HG03095 (cell line): ENCODE data around the gene HGD.
"Not testable (repeated sequence)": the region's sequence is repeated elsewhere in the genome, so short reads cannot be mapped to it uniquely, and the experiment has no call there.

Experiments used
- ATAC-seq: cut with Tn5 transposase; IDR thresholded peaks from one replicate; pipeline ENCODE4 v1.9.1; 2021; ENCODE audit warnings: moderate library complexity; ENCODE audit not compliant: unreplicated experiment

HGD gene

DNA sequence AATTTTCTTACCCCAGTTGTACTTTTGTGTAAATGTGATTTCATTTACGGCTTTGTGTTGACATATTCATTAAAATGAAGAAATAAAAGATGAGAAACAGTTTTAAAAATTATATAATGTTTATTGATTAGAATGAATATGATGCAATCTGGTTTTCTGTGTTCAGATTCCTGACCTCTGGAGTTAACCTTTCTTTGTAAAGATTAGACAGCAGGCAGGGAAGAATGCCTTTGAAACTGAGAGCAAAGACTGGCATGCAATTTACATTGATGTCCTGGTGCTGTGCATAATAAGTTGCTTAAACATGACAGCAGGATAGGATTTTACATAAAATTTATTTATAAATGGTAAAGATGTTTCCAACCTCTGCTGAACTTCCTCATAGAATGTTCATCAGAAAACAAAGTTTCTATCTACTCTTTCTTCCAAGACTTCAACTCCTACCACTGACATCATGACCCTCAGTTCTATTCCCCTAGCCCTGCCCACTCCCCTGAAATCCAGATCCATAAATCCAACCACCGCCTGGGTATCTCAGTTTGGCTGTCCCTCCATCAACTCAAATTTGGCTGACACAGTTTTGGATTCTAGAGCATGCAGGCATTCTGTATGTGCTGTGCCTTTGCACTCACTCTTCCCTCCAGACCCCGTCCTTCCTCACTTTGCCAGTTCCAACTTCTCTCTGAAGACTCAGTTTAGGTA lies 1.7 kb downstream of the HGD start:
- no peak for ATAC-seq

DNA sequence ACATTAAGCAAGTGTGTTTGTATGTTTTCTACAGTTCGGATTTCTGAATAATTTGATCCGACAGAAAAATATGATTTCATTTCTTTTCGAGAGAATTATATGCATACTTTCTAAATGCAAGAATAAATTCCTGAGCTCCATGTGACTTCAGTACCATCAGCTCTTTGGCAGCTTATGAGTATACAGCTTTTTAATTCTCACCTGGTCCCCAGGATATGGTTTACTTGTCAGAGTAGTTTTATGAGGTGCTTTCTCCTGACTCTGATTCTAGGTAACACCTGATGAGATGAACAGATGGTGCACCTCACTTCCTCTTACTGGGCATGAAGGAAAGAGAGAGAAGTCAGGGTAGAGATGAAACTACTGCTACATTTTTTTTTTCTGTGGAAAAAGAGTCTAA lies 3.1 kb downstream of the HGD start:
- ATAC-seq = no peak

DNA sequence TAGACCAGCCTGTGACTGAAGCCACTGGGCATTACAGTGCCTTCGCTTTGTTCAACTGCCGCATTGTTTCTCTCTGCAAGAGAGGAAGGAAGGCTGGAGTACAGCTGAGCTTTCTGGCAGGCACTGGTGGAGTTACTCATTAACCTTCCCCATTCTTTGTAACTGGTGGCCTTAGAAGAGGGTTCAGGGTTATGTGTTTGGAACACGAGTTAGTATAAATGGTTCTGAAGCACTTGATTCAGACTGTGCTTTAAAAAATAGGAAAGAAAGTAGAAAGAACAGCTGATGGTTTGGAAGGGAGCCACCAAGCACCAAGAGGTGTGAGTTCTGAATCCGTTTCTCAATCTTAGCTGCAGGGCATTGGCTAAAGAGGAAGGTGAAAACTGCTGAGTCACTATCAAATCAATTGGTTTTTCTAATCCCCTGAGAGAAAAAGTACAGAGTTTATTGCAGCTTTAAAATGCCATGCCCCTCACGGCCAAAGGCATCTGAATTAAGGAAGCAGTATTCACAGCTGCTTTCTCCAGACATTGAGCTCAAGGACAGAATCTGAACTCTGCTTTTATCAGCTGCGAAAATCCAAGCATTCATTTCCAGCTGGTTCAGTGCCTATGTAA lies 3.6 kb downstream of the HGD start:
- peak; percentile 83 for ATAC-seq

DNA sequence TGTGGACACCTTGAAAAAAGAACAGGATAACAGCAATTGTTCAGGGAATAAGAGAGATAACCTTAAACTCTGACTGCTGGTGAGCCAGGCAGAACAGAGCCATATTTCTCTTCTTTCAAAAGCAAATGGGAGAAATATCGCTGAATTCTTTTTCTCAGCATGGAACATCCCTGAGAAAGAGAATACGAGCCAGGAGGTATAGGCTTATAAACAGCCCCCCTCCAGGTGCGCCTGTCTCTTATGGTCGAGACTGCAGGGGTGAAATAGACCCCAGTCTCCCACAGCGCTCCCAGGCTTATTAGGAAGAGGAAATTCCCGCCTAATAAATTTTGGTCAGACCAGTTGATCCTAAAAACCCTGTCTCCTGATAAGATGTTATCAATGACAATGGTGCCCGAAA lies 4.8 kb downstream of the HGD start:
- not testable (repeated sequence) for ATAC-seq

DNA sequence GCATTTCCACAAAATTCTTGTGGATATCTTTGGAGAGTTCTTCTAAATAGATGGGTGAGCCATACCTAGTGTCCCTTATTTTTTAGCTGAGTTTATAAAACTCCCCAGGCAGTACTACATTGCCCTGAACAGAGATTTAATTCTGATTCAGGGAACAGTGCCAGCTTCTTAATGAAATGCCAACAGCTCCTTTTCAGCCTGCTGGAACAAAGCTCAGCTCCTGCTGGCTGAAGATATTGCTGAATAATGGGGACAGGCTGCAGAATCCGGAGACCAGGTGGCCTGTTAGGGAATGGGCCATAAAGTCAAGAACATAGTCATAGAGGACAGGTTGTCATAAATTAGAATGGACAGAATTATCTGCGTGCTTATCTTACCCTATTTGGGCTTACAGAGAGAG lies 8.9 kb downstream of the HGD start:
- ATAC-seq = no peak

DNA sequence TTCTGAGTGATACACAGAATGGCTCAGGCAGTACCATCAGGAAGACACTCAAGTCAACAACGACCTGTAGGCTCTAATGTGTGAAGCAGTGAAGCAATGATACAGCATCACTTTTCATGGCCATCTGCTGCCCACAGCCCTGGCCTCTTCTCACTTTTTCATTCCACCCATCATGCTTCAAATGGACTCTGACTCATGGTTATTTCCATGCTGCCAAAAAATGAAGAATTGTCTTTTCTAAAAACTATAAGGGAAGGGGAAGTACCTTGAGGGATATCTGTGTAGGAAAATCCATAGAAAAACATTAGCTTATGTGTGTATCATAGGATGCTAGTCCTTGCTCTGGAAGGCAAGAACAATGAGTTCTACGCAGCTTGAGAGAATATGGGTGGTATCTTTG lies 11.5 kb downstream of the HGD start:
- ATAC-seq = no peak

DNA sequence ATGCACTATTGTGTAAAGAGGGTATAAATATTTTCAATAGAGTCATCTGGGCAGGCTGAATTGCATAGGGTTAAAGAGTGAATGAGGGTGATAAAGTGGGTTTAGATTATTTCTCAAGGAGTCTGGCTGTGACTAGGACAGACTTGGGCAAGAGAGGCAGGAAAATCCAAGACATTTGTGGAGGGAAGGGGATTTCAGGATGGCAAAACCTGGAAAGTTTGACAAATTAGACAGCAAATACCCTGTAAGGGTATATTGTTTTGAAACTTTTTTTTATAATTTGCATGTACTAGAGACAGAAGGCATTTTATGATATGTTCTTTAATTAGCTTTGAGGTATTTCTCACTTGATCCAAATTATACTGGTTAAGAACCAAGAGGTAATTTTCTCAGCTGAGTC lies 17.1 kb downstream of the HGD start:
- ATAC-seq = no peak

DNA sequence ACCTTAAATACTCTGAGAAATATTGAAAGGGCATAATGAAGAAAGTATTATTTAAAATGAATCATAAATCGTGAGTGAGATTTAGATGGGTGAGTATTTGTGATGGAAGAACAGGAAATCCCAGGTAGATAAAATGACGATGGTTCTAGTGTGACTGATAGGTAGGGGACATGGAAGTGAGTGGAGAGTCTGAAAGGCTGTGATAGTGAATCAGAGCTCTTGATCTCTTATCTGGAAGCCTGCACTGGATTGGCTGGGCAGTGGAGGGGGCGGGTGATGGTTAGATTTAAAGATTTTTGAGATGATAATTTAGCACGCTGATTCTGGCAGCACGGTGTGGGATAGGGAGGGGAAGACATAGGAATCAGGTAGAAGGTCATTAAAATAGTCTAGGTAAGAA lies 20.1 kb downstream of the HGD start:
- ATAC-seq = no peak

DNA sequence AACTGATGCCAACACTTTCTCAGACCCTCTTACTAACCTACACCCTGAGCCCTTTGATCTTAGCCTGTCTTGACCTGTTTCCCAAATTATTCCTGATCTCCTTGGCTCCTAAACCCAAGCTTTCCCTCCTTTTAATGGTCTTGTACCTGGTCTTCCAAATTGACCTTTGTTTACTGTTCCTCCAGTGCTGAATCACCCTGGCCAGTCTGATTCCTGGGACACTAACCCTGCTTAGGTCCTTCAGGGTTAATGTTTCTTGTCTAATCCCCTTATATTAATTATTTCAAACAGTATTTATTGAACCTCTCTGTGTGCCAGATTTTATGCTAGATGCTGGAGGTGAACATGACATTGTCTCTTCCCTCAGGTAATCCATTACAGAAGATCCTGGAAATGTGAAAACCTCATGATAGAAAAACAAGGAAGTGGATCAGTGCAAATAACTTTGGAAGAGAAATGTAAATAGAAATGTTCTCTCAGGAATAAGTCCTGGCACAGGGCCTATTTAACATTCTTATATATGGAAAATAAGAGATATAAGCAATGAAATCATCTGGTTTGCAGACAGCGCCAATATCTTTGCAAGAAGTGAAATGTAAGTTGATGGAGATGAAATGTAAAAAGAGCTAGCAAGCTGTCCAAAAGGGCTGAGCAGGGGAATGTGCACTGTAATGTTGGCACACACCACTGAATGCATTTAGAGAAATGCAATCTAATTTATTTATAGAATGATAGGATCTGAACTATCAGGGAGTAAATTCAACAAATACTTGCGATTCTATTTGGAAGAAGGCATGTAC lies 20.7 kb downstream of the HGD start:
- ATAC-seq = no peak

DNA sequence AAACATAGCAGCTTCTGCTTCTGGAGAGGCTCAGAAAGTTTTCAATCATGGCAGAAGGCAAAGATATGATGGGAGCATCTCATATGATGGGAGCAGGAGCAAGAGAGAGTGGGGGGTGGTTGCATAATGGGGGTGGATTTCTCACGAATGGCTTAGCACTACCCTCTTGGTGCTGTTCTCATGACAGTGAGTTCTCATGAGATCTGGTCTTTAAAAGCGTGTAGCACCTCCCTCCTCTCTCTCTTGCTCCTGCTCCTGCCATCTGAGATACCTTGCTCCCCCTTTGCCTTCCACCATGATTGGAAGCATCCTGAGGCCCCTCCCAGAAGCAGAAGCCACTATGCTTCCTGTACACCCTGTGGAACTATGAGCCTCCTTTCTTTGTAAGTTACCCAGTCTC lies 22.2 kb downstream of the HGD start:
- no peak for ATAC-seq

DNA sequence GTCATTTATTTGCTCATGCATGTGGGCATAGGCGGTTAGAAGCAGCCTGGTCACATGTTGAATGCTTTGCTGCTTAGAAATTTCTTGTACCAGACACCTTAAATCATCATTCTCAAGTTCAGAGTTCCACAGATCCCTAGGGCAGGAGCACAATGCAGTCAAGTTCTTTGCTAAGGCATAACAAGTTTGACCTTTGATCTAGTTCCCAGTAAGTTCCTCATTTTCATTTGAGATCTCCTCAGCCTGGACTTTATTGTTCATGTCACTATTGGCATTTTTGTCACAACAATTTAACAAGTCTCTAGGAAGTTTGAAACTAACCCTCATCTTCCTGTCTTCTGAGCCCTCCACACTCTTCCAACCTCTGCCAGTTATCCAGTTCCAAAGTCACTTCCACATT lies 22.8 kb downstream of the HGD start:
- ATAC-seq = no peak

DNA sequence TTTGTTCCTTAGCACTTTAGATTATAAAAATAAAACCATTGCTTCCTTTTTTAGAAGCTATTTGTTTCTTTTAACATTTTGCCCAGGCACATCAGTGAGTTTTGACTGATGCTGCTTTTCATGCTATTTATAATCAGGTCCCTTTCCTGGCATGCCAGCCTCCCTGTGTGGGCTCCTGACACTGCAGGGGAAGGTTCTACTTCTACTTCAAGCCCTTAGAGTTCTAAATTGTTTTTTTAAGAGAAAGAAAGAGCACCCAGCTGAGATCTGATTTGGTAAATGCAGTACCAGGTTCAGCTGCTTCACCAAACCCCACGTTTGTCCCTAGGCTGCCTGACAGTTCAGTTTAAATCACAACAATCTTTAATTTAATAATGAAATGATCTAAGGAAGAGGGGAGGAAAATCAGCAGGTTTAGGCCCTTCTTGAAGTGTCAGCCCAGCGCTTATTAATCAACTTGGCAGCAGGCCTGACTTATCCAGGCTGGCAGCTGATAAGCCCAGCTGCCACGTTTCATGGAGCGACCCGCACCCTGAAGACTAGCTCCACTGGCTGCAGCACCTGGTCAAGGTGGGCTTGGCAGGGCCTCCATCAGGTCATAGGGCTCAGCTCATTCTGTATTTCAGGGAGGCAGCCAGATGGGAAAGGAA lies 29.0 kb downstream of the HGD start:
- ATAC-seq = no peak

DNA sequence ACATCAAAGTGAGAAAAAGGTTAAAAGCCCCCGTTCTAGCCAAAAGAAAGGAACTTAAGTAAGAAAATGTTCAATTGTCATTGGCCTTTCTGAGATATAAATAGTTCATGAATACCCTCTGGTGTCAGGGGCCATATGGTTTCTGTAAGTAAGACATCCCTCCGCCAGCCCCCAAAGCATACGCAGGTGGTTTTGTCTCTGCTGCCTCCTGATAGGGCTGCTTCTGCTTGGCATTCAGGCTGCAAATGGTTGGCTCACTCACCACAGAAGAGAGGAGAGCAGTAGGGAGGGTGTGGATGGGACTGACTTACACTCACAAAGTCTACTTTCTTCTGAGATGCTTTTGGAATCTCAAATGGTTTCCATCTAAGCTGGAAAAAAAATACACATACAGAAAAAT lies 29.8 kb downstream of the HGD start:
- no peak for ATAC-seq

DNA sequence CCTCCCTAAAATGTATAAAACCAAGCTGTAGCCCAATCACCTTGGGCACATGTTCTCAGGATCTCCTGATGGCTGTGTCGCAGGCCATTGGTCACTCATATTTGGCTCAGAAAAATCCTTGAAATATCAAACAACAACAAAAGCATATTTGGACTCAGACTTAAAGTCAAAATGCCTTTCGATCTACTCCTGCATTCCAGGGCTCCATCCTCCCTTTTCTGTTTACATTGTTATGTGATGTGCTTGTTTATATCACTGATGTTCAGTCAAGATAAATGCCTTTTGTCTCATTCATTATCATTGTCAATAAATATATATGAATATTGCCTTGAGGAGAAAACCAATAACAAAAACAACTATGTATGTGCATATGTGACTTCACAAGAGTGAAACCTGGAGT lies 31.7 kb downstream of the HGD start:
- no peak for ATAC-seq

DNA sequence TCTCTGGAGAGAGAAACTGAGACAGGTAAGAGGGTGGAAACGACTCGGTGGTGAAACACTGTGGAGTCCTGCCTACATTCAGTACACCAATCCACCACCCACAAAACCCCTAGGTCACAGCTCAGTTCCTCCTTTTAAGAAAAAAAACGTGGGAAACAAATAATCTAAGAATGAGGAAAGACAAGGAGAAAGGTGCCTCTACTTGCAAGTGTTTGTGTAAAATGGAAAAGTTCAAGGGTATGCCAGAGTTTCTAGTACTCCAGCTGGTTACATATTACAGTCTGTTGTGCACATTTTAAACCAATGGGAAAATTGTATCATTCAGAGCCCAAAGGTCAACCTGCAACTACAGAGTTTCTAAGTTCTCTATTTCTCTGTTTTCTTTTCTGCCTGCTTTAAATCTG lies 32.2 kb downstream of the HGD start:
- ATAC-seq = no peak

DNA sequence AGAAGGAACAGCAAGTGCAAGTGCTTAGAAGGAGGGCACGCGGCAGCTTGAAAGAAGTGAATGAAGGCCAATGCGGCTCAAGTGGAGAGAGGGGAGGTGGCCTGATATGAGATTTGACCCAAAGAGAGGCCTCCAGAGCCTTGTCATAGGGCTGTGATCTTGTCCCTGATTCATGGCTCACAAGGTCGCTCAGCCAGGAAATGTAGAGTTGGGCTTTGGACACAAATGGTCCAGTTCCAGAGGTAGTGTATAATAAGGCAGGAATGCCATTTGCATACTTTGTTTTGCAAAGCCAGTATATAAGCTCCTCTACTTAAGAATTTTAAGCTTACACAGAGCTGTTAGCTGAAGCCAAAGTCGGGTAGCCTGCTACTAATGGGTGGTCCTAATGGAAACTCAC lies 33.7 kb downstream of the HGD start:
- ATAC-seq = no peak

DNA sequence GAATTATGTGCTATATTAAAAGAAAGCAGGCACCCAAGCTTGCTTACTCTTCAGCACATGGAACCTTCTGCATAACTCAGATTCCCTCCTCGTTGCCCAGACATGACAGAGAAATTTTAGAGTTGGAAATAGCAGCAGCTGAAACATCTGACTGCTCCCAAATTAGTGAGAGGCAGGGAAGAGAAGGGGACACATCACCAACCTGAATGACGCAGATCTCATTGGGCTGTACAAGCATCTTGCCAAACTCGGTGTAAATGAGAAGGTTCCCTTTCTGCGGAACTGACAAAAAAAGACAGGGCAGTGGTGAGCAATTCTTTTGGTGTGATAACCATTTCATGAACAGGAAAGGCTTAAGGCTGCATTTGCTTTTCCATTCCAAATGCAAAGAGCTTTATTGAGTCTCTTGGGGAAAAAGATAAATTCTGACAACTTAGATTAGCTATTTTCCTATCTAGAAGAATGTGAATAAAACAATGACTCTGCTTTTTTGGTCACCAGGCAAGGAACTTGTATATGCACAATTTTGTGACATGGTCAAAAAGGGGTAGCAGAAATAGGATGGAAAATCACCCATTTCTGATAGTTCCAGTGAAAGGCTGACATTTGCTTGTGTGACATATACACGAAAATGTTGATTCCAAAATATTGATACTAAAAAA lies 35.1 kb downstream of the HGD start:
- ATAC-seq = no peak

DNA sequence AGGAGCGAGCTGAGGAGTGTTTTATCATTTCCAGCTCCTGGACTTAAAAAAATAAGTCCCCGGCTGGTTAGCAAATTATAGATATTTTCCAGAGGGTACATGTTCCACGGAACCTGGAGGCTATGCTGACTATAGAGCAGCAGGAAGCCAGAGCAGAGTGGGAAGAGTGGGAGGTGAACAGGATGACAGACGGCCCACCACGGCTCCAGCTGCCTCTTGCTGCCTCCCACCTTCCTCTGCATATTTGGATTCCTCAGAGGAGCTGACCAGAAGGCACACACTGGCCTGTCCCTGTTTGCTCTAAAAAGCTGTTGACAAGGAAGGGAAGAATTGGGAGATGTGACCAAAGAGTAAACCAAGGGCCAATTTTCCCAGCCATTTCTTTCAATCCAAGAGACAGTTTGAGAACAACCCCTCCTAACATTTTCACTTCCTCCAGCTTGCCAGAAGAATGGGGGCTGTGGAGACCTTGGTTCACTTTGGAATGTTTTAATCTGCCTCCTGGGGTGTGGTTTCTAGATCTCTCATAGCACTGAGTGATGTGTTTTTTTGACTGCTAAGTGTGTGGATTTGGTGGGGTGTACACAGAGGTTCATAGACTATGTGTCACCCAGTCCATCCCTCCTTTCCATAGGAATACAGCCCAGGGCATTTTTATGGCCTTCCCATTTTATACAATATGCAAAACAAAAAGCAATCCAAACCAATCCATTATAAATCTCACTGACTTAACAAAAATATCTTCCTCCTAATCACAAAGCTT lies 36.8 kb downstream of the HGD start:
- no peak for ATAC-seq

DNA sequence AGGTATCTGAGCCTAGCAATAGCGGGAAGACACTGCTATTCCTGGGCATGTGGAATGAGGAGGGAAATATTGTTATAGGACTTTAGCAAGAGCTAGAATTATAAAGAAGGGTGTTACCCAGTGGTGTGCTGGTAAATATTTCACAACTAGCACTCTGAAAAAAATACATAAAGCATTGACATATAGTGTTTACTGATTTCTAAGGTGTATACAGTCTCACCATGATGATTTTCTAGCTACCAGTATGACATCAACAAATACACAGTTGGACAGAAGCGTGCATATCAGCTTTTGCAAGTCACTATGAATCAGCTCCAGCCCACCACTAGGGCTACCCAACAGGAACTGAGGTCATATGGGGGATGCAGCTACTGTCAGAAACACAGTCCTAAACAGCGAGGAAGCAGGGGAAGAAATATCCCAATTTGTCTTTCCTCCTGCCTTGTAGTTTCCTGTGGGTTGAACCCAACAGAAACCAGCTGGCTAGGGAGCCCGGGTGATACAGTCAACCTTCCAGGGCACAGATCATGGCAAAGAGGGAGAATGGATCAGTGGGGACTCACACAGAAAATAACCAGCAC lies 39.6 kb downstream of the HGD start:
- no peak for ATAC-seq

DNA sequence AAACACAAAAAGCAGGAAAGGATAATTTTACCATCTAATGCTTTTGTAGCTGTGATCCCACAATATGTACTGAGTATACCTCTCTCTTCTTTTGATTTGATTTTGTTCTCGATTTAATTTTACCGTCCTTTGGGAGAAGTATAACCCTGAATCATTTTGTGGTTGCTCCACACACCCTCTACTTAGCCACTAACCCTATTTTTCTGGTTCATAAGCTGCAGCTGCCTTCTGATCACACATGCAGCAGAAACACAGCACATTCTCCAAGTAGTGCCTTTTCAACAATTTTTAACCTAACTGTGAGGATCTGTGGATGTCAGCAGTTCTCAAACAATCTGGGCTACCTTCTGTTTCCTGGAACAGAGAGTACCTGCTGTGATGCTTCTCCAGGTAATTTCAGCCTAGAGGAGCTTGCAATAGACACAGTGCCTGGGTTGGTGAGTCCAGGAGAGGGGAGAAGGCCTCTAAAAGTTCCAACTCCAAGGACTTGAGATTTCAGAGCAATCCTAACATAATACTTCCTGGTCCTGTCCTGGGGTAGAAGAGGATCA lies 40.3 kb downstream of the HGD start:
- ATAC-seq = no peak
